VCaP (cell line): ENCODE results near the gene LRRC74A.
"Not testable (repeated sequence)": the region's sequence is repeated elsewhere in the genome, so short reads cannot be mapped to it uniquely, and the experiment has no call there.

Experiments
- H3K27ac ChIP-seq: fragments of 450-650 bp; 2 replicates; pipeline ENCODE4 v1.5.1; 2017
- CTCF ChIP-seq: fragments of 450-650 bp; conservative IDR thresholded peaks from 2 replicates; pipeline ENCODE4 v1.5.1; 2017; ENCODE audit warnings: mild to moderate bottlenecking, moderate library complexity

Gene LRRC74A

DNA sequence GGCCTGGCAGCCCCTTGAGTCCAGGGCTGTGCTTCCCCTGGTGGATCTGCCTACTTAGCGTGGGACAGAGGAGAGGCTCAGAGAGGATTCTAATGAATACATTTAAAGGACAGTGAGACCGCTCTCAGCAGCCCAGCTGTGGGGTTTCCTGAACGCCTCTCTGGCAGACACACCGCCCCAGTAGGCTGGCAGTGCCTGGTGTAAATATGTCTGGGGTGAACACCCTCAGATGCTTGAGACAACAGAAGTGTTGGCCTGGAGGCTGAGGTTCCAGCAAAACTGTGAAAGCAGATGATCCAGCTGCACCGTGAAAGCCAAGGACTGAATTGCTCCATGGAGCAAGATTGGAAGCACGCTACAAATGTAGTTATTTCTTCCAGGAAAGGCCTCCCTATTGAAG lies 55.1 kb downstream of the LRRC74A start:
- no peak overlapping the region for H3K27ac ChIP-seq
- TF ChIP-seq CTCF = no peak

DNA sequence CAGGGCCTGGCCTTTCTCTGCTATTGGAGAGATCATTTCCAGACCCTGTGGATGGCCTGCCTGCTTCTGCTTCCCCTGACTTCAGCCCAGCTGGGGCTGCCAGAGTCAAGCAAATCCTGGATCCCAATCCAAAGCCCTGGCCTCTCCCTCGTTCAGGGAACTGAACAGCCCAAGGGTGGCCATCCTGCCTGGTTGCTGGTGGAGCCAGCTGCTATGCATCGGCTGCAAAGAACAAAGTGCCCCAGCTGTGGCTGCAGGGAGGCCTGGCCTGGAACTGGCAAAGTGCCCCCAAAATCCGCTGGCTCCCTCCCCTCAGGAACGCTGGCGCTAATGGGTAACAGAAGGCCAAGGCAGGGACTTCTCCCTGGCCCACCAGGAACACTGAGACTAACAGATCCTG lies 56.4 kb downstream of the LRRC74A start:
- H3K27ac ChIP-seq = no peak overlapping the region
- TF ChIP-seq CTCF = no peak

DNA sequence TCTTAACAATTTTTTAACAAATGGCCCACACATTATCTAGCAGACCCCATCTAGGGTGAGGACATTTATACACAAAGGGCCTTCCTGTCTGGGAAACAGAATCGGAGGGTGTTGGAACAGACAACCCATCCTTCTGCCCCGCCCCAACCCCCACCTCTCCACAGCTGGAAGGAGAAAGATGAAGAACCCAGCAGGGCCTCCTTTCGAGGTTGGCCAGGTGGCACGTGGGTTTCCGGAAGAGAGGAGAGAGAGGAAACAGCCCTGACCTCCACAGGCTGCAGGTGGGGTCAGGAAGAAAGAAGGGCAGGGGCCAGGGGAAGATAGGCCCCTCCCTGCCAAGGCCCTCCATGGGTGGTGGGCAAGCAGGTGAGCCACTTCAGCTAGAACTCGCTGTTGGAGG lies 57.2 kb downstream of the LRRC74A start:
- no peak for TF ChIP-seq CTCF
- H3K27ac ChIP-seq = no peak overlapping the region

DNA sequence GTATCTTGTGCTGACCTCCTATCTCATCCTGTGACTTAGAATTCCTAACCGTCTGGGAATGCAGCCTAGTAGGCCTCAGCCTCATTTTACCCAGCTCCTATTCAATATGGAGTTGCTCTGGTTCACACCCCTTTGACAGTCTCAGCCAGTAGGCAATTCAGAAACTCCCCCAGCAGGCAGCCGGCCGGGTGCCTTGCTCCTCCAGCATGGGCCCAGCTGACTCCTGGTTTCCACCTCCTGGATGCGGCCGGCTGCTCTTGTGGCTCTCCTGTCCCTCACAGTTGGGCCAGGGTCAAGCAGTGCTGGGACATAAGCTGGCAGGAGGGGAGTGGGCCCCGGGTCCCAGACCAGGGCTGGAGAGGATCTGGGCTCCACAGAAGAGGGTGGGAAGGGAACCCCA lies 58.2 kb downstream of the LRRC74A start:
- TF ChIP-seq CTCF = no peak
- no peak overlapping the region for H3K27ac ChIP-seq

GRCh38 chr14:76884853-76885276 lies 58.7 kb downstream of the LRRC74A start:
- no peak overlapping the region for H3K27ac ChIP-seq
- TF ChIP-seq CTCF = no peak

DNA sequence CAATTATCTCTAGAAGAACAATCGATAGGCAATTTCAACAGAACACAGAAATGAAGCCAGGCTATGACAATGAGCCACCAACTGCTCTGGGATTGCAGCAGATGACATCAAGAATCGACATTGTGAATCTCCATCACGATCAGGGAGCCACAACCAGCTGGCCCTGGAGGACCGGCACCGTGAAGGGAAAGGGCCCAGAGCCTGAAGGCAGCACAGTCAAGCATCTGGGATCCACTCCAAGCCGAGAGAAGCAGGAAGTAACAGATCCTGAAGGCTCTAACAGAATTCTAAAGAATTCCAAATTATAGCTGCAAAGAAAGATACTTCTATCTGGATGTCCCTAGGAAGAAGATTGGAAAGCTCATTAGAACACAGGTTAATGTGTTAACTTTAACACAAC lies 61.0 kb downstream of the LRRC74A start:
- no peak for TF ChIP-seq CTCF
- H3K27ac ChIP-seq = no peak overlapping the region

DNA sequence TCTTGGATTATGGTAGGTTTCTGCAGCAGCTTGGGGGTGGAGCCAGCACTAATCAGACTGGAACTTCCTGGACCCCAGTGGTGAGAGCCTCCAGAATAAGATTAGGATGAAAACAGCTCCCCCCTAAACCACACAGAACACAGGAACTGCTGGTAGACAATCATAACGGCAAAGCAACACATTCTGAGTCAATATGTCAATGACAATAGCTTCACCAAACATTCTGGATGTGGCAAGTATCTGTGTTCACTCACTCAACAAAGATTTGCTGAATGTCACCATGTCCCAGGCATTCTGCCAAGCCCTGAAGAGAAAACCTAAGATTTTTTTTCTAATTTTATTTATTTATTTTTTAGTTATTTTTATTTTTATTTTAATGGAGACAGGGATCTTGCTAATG lies 65.2 kb downstream of the LRRC74A start:
- TF ChIP-seq CTCF = no peak
- H3K27ac ChIP-seq = no peak overlapping the region

DNA sequence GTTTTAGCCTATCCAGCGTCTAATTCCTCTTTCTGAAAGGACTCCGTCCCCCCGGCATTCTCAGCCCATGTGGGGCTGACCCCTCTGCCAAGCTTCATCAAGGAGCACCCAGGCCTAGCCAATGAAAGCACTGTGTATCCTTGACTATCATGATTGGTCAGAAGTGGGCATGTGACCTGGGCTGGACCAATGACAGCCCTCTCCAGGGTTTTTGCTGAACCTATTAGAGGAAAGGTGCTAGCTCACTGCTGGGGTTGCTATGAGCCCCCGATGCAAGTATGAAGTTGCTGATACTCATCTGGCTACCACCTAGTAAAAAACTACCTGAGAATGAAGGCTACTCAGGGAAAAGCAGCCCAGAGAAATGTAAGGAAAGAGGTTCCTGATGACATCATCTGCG lies 68.1 kb downstream of the LRRC74A start:
- no peak for TF ChIP-seq CTCF
- no peak overlapping the region for H3K27ac ChIP-seq

DNA sequence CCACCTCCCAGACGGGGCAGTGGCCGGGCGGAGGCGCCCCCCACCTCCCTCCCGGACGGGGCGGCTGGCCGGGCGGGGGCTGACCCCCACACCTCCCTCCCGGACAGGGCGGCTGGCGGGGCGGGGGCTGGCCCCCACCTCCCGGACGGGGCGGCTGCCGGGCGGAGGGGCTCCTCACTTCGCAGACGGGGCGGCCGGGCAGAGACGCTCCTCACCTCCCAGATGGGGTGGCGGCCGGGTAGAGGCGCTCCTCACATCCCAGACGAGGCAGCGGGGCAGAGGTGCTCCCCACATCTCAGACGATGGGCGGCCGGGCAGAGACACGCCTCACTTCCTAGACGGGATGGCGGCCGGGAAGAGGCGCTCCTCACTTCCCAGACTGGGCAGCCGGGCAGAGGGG lies 71.8 kb downstream of the LRRC74A start:
- not testable (repeated sequence) for H3K27ac ChIP-seq
